KBM-7 (cell line): ENCODE results near the gene RALA.
"Not testable (repeated sequence)": the region's sequence is repeated elsewhere in the genome, so short reads cannot be mapped to it uniquely, and the experiment has no call there.

Experiments
- DNase-seq: peaks from one replicate; pipeline ENCODE4 v3.0.0-alpha.2; 2015
- in situ Hi-C: fragments of 300-500 bp; cut with MboI; formaldehyde crosslinking; loops from 2 replicates; pipeline ENCODE4 v1.14.3; 2020; ENCODE audit warnings: low sequenced_read_pairs, low pct_unique_long_range_greater_than_20kb, mixed read lengths

The RALA gene

DNA sequence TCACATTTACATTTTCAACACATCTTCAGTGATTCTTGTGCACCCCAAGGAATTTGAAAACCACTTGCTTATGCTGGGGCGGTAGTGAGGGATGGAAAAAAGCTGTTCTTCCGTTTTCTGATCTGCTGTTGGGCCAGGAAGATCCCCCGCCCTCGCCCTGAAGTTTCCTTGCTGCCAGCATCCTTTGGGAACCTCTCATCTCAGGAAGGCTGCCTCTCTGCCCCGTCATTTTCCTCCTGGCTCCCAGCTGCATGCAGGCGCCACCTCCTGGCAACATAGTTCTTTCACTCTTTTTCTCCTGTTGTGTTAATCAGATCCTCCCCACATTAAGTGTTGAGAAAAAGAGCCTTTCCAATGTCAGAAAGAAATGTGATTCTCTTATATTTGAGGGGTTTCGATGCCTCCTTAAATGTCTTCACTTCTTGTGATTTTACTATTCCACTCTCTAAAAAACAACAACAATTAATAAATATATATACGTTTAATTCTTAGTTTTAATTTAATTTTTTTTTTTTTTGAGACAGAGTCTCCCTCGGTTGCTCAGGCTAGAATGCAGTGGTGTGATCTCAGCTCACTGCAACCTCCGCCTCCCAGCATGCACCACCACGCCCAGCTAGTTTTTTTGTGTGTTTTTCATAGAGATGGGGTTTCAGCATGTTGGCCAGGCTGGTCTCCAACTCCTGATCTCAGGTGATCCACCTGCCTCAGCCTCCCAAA, 122.9 kb downstream of the RALA start:
- in situ Hi-C loops: loop anchor here (25.0 kb wide), 1 partner anchor 159 kb away; no protein-coding TSS in a partner anchor
- DNase-seq: peak; percentile 82

- DNase-seq: no peak
- in situ Hi-C loops: loop anchor here (25.0 kb wide), 1 partner anchor 162 kb away; no protein-coding TSS in a partner anchor
Measured at GRCh38 chr7:39749177-39749576, 125.8 kb downstream of the RALA start.

GRCh38 chr7:39749717-39750116, 126.3 kb downstream of the RALA start:
- DNase-seq: no peak
- in situ Hi-C loops: loop anchor here (25.0 kb wide), 1 partner anchor 162 kb away; no protein-coding TSS in a partner anchor

- in situ Hi-C loops: no loop called here
- no peak for DNase-seq
Measured at GRCh38 chr7:39750253-39751077, 127.1 kb downstream of the RALA start.

- in situ Hi-C loops, DNase-seq: not testable (repeated sequence)
Measured at GRCh38 chr7:39753237-39753636, 129.9 kb downstream of the RALA start.

GRCh38 chr7:39753823-39754325, 130.5 kb downstream of the RALA start:
- in situ Hi-C loops: no loop called here
- DNase-seq: no peak

- peak; percentile 23 for DNase-seq
- in situ Hi-C loops: no loop called here
Measured at GRCh38 chr7:39754326-39755120, 131.2 kb downstream of the RALA start.

DNA sequence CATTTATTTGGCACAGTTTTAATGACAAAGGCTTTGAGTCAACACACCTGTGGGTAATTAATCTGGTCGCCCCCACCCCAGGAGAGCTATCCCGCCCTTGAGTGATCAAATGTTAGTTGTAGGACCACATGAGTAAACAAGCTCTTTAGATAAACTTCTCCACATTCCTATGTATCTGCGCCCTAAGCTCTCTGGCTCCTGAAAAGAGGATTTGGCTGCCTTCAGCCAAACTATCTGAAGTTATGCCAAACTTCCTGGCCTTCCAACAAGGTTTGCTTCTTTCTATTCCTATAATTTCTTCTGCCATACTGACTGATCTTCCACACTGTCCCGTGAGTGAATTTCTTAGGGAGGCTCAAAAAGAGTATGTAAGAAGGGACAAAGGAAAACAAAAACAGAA, 134.2 kb downstream of the RALA start:
- DNase-seq: no peak
- in situ Hi-C loops: no loop called here
